ENCODE data around the gene SPATA22. TPM values are rescaled to one million over a fixed set of nuclear protein-coding genes. Genes with fewer than 3 reads are reported as not detected.
"Not testable (repeated sequence)": the region's sequence is repeated elsewhere in the genome, so short reads cannot be mapped to it uniquely, and the experiment has no call there.

SPATA22 gene
- total and polyA plus RNA-seq, 2 of the 4 experiments (the other 2 are of a cell fraction) = 0.18 to 0.29 TPM

- H2BK5ac ChIP-seq (ENCODE audit: low read depth, low read length, poor library complexity, severe bottlenecking); H4K91ac ChIP-seq (ENCODE audit: insufficient read depth, low read depth, low read length); H2AFZ ChIP-seq (replicated peaks; ENCODE audit: low read length, poor library complexity); H3K4me3 ChIP-seq (ENCODE audit: insufficient read depth, low read depth, low read length); H3K4ac ChIP-seq (ENCODE audit: low read depth, low read length); H3K36me3 ChIP-seq (ENCODE audit: control insufficient read depth, insufficient read depth, low read length); H3K4me2 ChIP-seq (ENCODE audit: low read depth, low read length); H4K5ac ChIP-seq (ENCODE audit: low read depth, low read length); H4K20me1 ChIP-seq (ENCODE audit: insufficient read depth, low read length); H3K27me3 ChIP-seq (ENCODE audit: control insufficient read depth, insufficient read depth, low read length); CTCF ChIA-PET; H3K79me1 ChIP-seq (ENCODE audit: low read depth in 1 of 2, low read length in 2 of 2); H4K8ac ChIP-seq (ENCODE audit: low read depth in 2 of 2, low read length in 2 of 2); POLR2A ChIA-PET (ENCODE audit: unreplicated experiment); H2BK15ac ChIP-seq (ENCODE audit: low read depth, low read length); H3K9me3 ChIP-seq (ENCODE audit: control insufficient read depth, insufficient read depth, low read length); DNase-seq; H3K27ac ChIP-seq (ENCODE audit: insufficient read depth, low read length); H3K23ac ChIP-seq (ENCODE audit: low read depth, low read length); H3K4me1 ChIP-seq (ENCODE audit: control insufficient read depth, insufficient read depth, low read length); dilution Hi-C loops (cut with HindIII; ENCODE audit: low sequenced_read_pairs, unreplicated experiment); H3K14ac ChIP-seq (replicated peaks; ENCODE audit: low read depth, low read length); H2BK20ac ChIP-seq (ENCODE audit: low read depth, low read length); H2BK120ac ChIP-seq (ENCODE audit: low read depth, low read length); H2AK5ac ChIP-seq (ENCODE audit: low read depth, low read length); H3K9me1 ChIP-seq (ENCODE audit: insufficient read depth, low read length); H3K18ac ChIP-seq (ENCODE audit: low read depth, low read length); H3K56ac ChIP-seq (ENCODE audit: extremely low read depth, insufficient read depth, low read length); H3K9ac ChIP-seq (ENCODE audit: low read depth, low read length); H2AK9ac ChIP-seq (replicated peaks; ENCODE audit: low read depth, low read length, poor library complexity); intact Hi-C loops (cut with micrococcal nuclease); ATAC-seq (ENCODE audit: low read depth); BruUV-seq (replicated peaks); in situ Hi-C loops (cut with MboI; ENCODE audit: low sequenced_read_pairs): not testable (repeated sequence)
- WGBS, 2 experiments (ENCODE audit: extremely low coverage in 2 of 2, insufficient read length in 1 of 2) = 0% methylated on average over 4 of the region's 7 CpGs; no CpG with 5 or more reads in 1 of the 2 experiments
These were observed 38.4 kb downstream of the SPATA22 start for GRCh38 chr17:3433215-3433614.

Data from IMR-90 (cell line).